CD14-positive monocyte (primary cell): ENCODE measurements around the gene MYO1D. TPM values are rescaled to one million over a fixed set of nuclear protein-coding genes. Genes with fewer than 3 reads are reported as not detected.

Experiments used
- DNase-seq, 3 donors: peaks; one replicate each; pipeline ENCODE4 v3.0.0-alpha.2; 2011 to 2022
- H2AFZ ChIP-seq: 2 replicates; pipeline ENCODE4 v1.6.0; 2012; ENCODE audit warnings: mild to moderate bottlenecking, low read depth, low read length, inconsistent platforms; ENCODE audit not compliant: insufficient read depth, poor library complexity, severe bottlenecking
- H3K27ac ChIP-seq, 2 donors: 1 replicate in 1 of 2; 2 replicates in 1 of 2; pipeline ENCODE4 v1.5.1; 2012 to 2013; ENCODE audit warnings: low read length in 2 of 2, control low read depth in 1 of 2, inconsistent platforms in 1 of 2, low read depth in 1 of 2, mild to moderate bottlenecking in 1 of 2
- H3K27me3 ChIP-seq, 2 donors: one replicate each; pipeline versions ENCODE4 v1.6.0 to v1.6.1; 2011 to 2013; ENCODE audit warnings: low read length in 2 of 2; ENCODE audit not compliant: control insufficient read depth in 2 of 2, insufficient read depth in 2 of 2
- H3K36me3 ChIP-seq, 2 donors: replicated peaks in 1 of 2; 1 replicate in 1 of 2; 2 replicates in 1 of 2; pipeline versions ENCODE4 v1.5.1 to v1.6.1; 2012 to 2013; ENCODE audit warnings: low read length in 2 of 2, control low read depth in 1 of 2, inconsistent platforms in 1 of 2, mild to moderate bottlenecking in 1 of 2; ENCODE audit not compliant: insufficient read depth in 2 of 2, control insufficient read depth in 1 of 2
- H3K4me1 ChIP-seq, 2 donors: 1 replicate in 1 of 2; 2 replicates in 1 of 2; pipeline versions ENCODE4 v1.5.1 to v1.6.1; 2012 to 2013; ENCODE audit warnings: low read length in 2 of 2, control low read depth in 1 of 2, inconsistent platforms in 1 of 2, mild to moderate bottlenecking in 1 of 2, moderate library complexity in 1 of 2; ENCODE audit not compliant: insufficient read depth in 2 of 2, control insufficient read depth in 1 of 2
- H3K4me2 ChIP-seq: replicated peaks from 2 replicates; pipeline ENCODE3; 2012; ENCODE audit warnings: low read length, moderate library complexity, mild to moderate bottlenecking; ENCODE audit not compliant: poor library complexity, severe bottlenecking; ENCODE audit errors: extremely low read depth
- H3K4me3 ChIP-seq, 3 experiments: fragments of 200-600 bp in 1 of 3; sonication (generic) in 1 of 3; replicated peaks in 1 of 3; 1 replicate in 2 of 3; 2 replicates in 1 of 3; pipeline ENCODE4 v1.5.1; 2011 to 2013; ENCODE audit warnings: low read length in 3 of 3, mild to moderate bottlenecking in 3 of 3, control low read depth in 2 of 3, low read depth in 2 of 3, inconsistent platforms in 1 of 3, moderate library complexity in 1 of 3
- H3K79me2 ChIP-seq: 2 replicates; pipeline ENCODE4 v1.6.0; 2012; ENCODE audit warnings: mild to moderate bottlenecking, control low read depth, inconsistent platforms, low read length, moderate library complexity; ENCODE audit not compliant: insufficient read depth
- H3K9ac ChIP-seq: 2 replicates; pipeline ENCODE4 v1.6.0; 2017; ENCODE audit warnings: low read length, mild to moderate bottlenecking; ENCODE audit not compliant: insufficient read depth, poor library complexity, severe bottlenecking
- H3K9me3 ChIP-seq, 2 donors: replicated peaks in 1 of 2; 1 replicate in 1 of 2; 2 replicates in 1 of 2; pipeline versions ENCODE4 v1.5.1 to v1.6.1; 2012 to 2013; ENCODE audit warnings: low read length in 2 of 2, control low read depth in 1 of 2; ENCODE audit not compliant: control insufficient read depth in 1 of 2, insufficient read depth in 1 of 2
- H4K20me1 ChIP-seq: 2 replicates; pipeline ENCODE4 v1.6.0; 2012; ENCODE audit warnings: mild to moderate bottlenecking, low read length, control low read depth, moderate library complexity; ENCODE audit not compliant: insufficient read depth
- H3K27ac Mint-ChIP-seq, 7 donors: one replicate each; pipeline ENCODE4 v1.8.0; 2020; ENCODE audit warnings: mild to moderate bottlenecking in 7 of 7, mixed read lengths in 7 of 7, moderate library complexity in 6 of 7, inconsistent platforms in 2 of 7
- H3K27me3 Mint-ChIP-seq, 3 donors: one replicate each; pipeline ENCODE4 v1.8.0; 2021 to 2022; ENCODE audit warnings: low read depth in 3 of 3, mild to moderate bottlenecking in 3 of 3, mixed read lengths in 3 of 3, moderate library complexity in 3 of 3, inconsistent platforms in 1 of 3
- H3K36me3 Mint-ChIP-seq, 2 donors: one replicate each; pipeline ENCODE4 v1.8.0; 2020; ENCODE audit warnings: mixed read lengths in 2 of 2, inconsistent platforms in 1 of 2, mild to moderate bottlenecking in 1 of 2
- H3K4me1 Mint-ChIP-seq: one replicate; pipeline ENCODE4 v1.8.0; 2020; ENCODE audit warnings: mild to moderate bottlenecking, mixed read lengths
- H3K4me3 Mint-ChIP-seq, 2 donors: one replicate each; pipeline ENCODE4 v1.8.0; 2020; ENCODE audit warnings: mild to moderate bottlenecking in 2 of 2, mixed read lengths in 2 of 2, moderate library complexity in 1 of 2
- H3K9me3 Mint-ChIP-seq, 7 donors: one replicate each; pipeline ENCODE4 v1.8.0; 2020 to 2022; ENCODE audit warnings: mixed read lengths in 7 of 7, mild to moderate bottlenecking in 6 of 7, moderate library complexity in 6 of 7, inconsistent platforms in 2 of 7
- WGBS: methylation state at CpG from one replicate; pipeline ENCODE4 v1.1.5; 2013; ENCODE audit warnings: missing lambda C conversion rate; ENCODE audit not compliant: insufficient coverage; 5-methylcytosine and 5-hydroxymethylcytosine counted together
- intact Hi-C, 2 donors: fragments of 100-400 bp; cut with micrococcal nuclease; formaldehyde crosslinking; loops; one replicate each; pipeline versions ENCODE4 v1.15.0 to v1.15.1; 2023
- polyA plus RNA-seq, 3 donors: library from polyadenylated mRNA; depleted of rRNA in 1 of 3; unstranded in 2 of 3; stranded (reverse) in 1 of 3; fragments of 300-500 nt in 2 of 3; fragments of >200 nt in 1 of 3; fragmentation: Illumina TruSeq in 2 of 3; gene quantifications; 1 replicate in 2 of 3; 2 replicates in 1 of 3; pipeline ENCODE4 v1.2.3, GENCODE V29; 2012 to 2021
- TF ChIP-seq, protein P1 (sequence below): fragments of 200-600 bp; IDR thresholded peaks from one replicate; pipeline ENCODE4 v1.8.0; 2022; ENCODE audit warnings: antibody characterized with exemption, mild to moderate bottlenecking

MYO1D gene
- polyA plus RNA-seq, 3 donors: 0.22 to 0.39 (median 0.26) TPM

DNA sequence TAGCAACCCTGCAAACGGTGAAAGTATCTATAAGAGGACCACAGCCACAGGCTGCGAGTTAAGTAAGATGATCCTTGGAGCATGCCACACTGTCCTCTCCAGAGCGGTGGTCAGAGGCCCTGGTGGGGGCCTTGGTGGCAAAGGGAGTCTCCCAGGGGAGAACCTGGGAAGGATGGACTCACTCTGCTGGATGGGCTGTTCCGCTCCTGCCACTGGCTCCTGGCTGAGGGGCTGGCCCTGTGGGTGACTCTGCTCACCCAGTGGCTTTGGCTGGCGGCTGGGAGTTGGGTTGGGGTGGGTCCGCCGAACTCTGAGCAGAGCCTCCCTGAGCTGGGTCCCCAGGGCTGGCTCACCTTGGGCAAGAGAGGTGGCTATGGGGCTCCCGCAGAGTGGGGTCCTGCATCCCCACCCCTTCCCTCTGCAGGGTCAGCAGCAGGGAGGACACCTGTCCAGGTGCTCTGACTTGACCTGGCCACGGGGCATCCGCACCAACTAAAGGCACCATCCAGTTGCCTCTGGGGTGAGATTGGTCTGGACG lies 382.9 kb downstream of the MYO1D start:
- Histone ChIP-seq H3K9me3 (no peaks in the 10 kb centered on the region), H3K27me3 (no peaks in the 10 kb centered on the region), H3K27ac (peak overlapping the region; percentile 57 to 77), H3K79me2 (peaks cover 10% of the 10 kb centered on the region), H4K20me1 (peaks cover 7% of the 10 kb centered on the region), H3K4me1 (peaks cover 72 to 81% of the 10 kb centered on the region in 2 donors), H3K4me2 (peak overlapping the region; percentile 69), H2AFZ (peak overlapping the region; percentile 70), H3K9ac (peak overlapping the region; percentile 47), H3K36me3 (peaks cover 5 to 10% of the 10 kb centered on the region in 2 donors), H3K4me3 (peak overlapping the region in 2 of 3 experiments; percentile 13 to 68)
- 87% methylated on average over 8 of the region's 11 CpGs for WGBS
- Mint-ChIP-seq H3K4me3 (peak overlapping the region; percentile 49 to 80), H3K4me1 (peaks cover 81% of the 10 kb centered on the region), H3K9me3 (peaks cover 0 to 4% (median 0%) of the 10 kb centered on the region in 7 donors), H3K27me3 (peaks cover 0 to 6% (median 2%) of the 10 kb centered on the region in 3 donors), H3K27ac (peak overlapping the region in 2 of 7 donors; percentile 62 to 85), H3K36me3 (peaks cover 20 to 23% of the 10 kb centered on the region in 2 donors)
- TF ChIP-seq, protein P1, sequence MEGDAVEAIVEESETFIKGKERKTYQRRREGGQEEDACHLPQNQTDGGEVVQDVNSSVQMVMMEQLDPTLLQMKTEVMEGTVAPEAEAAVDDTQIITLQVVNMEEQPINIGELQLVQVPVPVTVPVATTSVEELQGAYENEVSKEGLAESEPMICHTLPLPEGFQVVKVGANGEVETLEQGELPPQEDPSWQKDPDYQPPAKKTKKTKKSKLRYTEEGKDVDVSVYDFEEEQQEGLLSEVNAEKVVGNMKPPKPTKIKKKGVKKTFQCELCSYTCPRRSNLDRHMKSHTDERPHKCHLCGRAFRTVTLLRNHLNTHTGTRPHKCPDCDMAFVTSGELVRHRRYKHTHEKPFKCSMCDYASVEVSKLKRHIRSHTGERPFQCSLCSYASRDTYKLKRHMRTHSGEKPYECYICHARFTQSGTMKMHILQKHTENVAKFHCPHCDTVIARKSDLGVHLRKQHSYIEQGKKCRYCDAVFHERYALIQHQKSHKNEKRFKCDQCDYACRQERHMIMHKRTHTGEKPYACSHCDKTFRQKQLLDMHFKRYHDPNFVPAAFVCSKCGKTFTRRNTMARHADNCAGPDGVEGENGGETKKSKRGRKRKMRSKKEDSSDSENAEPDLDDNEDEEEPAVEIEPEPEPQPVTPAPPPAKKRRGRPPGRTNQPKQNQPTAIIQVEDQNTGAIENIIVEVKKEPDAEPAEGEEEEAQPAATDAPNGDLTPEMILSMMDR: no peak
- intact Hi-C loops: no loop called here
- no peak for DNase-seq

DNA sequence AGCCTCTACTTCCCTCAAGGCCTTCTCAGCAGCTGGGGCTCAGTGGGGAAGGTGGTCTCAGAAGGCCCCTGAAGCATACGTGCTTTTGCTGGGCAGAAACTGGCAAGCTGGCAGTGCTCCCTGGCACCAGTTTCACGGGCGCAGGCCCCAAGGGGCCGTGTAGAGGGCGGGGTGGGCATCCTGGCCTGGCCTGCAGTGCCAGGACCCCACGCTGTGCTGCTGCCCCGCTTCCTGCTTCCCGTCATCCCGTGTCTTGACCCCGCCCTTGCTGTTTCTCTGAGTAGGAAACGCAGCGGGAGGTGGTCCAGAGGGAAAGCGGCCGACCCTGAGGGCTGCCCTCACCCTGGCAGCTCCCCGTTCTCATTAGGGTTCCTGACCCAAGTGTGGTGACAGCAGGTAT lies 383.4 kb downstream of the MYO1D start:
- 80% methylated on average over 15 of the region's 15 CpGs for WGBS
- H3K4me3 ChIP-seq: peak overlapping the region in 1 of 3 experiments; percentile 68
- H3K9me3 Mint-ChIP-seq: peaks cover 0 to 4% (median 0%) of the 10 kb centered on the region in 7 donors
- peak overlapping the region; percentile 69 for H3K4me2 ChIP-seq
- DNase-seq: no peak
- peak overlapping the region; percentile 47 for H3K9ac ChIP-seq
- TF ChIP-seq, protein P1: no peak
- H3K27ac ChIP-seq: peak overlapping the region; percentile 57 to 77
- H3K4me1 Mint-ChIP-seq: peaks cover 86% of the 10 kb centered on the region
- peaks cover 12% of the 10 kb centered on the region for H4K20me1 ChIP-seq
- H3K79me2 ChIP-seq: peaks cover 15% of the 10 kb centered on the region
- H3K36me3 Mint-ChIP-seq: peaks cover 23 to 25% of the 10 kb centered on the region in 2 donors
- H3K27me3 Mint-ChIP-seq: peaks cover 0 to 6% (median 2%) of the 10 kb centered on the region in 3 donors
- H3K4me1 ChIP-seq: peaks cover 76 to 86% of the 10 kb centered on the region in 2 donors
- H2AFZ ChIP-seq: peak overlapping the region; percentile 23
- H3K4me3 Mint-ChIP-seq: no peak overlapping the region
- H3K27me3 ChIP-seq: no peaks in the 10 kb centered on the region
- H3K36me3 ChIP-seq: peaks cover 5 to 10% of the 10 kb centered on the region in 2 donors
- no peaks in the 10 kb centered on the region for H3K9me3 ChIP-seq
- H3K27ac Mint-ChIP-seq: peak overlapping the region in 3 of 7 donors; percentile 78 to 93 (median 92)
- intact Hi-C loops: no loop called here
